GM19452 (cell line): ENCODE measurements around the gene CRIP3.

ENCODE experiments used
- ATAC-seq: cut with Tn5 transposase; IDR thresholded peaks from one replicate; pipeline ENCODE4 v1.9.1; 2021; ENCODE audit not compliant: unreplicated experiment

CRIP3 gene

DNA sequence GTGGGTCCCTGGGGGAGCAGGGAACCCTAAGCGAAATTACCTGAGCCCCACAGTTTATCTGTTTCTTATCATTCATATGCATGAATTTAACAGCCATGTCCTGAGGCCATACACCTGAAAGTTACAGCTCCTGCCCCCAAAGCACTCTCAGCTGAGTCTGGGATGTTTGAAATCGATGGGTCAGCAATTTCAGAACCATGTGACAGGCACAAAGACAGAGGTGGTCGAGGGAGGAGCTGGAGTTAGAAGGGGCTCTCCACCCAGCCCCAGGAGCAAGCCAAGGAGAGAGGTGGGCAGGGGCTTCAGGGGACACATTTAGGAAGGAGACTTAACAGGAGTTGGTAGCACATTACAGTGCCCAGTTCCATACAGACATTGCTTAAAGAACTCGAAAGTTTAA, 50.4 kb downstream of the CRIP3 start:
- ATAC-seq = no peak

DNA sequence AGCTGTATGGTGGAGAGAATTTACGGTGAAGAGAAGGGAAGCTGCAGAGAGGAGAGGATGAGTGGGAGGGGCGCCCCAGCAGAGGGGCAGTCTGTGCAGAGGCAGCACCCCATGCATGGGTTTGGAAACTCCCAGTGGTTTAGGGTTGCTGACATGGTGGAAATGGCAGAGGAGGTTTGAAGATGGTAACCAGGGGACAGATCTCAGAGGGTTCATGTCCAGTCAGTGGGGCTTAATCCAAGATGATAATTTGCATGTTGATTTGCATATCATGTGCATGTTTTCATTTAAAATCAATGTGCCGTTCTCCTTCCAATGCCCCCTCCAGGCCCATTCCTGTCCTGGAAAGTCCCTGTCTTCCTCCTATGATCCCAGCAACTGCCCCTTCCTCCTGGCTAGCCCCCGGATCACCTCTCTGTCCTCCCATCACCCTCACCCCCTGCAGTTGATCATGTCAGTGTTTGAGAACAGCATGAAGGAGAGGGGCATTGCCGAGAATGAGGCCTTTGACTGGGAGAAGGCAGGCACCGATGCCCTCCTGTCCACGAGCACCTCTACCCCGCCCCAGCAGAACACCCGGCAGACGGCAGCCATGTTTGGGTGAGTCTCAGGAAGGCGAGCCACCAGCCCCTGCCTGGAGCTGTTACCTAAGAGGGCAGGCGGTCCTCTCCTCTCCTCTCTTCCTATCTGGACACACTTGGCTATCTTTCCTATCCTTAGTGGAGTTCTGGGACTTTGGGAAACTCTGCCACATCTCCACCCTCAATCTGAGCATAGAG, 51.1 kb downstream of the CRIP3 start:
- ATAC-seq = no peak

DNA sequence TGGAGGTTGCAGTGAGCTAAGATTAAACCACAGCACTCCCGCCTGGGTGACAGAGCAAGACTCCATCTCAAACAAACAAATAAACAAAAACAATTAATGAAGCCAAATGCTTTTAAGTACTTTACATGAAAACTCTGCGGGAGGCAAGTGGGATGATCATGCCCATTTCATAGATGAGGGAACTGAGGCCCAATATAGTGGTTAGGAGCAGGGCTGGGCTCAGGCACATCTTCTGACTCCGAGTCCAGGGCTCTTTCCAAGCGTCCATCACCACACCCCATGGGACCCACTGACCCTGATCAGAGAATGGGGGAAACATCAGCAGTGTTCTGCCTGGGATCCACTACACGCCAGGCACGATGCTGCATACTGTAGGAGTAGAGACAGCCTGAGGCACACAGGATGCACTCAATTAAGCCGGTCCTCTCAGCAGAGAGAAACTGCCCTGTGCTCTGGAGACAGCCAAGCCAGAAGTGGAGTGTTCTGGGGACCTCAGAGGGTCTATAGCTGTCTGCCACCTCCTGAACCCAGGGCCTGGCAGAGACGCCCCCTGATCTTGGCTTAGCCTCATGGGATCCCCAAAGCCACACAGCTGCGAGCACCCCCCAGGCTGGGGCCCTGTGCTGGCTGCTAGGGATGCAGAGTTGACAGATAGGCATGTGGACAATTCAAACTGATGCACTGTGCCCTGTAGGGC, 51.8 kb downstream of the CRIP3 start:
- no peak for ATAC-seq
